CMK (cell line): ENCODE data around the gene COX8C.
"Not testable (repeated sequence)": the region's sequence is repeated elsewhere in the genome, so short reads cannot be mapped to it uniquely, and the experiment has no call there.

ENCODE experiments used
- DNase-seq: peaks from one replicate; pipeline ENCODE4 v3.0.0-alpha.2; 2010; ENCODE audit warnings: low read depth

Gene COX8C

DNA sequence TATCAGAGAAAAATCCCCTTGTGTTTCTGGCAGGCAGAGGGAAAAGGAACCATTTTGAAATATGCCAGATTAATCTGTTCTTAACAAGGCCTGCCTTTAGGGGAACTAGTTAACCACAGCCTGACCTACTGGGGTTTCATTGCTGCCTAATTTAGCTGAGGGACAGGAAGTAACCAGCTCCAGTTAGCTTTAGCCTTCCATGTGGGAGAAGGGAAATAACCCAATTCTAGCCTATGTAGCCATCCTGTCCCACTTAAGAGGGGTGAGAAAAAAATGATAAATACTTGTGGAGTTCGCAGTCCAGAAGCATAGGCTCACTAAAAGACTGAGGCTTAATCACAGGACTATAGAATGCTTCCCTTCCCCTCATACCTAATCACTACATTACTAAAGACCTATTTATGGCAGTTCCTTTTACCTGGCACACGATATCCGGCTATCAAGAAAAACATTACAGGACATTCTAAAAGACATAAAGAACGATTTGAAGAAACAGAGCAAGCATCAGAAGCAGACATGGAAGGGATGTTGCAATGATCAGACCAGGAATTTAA, 22.8 kb downstream of the COX8C start:
- no peak for DNase-seq

DNA sequence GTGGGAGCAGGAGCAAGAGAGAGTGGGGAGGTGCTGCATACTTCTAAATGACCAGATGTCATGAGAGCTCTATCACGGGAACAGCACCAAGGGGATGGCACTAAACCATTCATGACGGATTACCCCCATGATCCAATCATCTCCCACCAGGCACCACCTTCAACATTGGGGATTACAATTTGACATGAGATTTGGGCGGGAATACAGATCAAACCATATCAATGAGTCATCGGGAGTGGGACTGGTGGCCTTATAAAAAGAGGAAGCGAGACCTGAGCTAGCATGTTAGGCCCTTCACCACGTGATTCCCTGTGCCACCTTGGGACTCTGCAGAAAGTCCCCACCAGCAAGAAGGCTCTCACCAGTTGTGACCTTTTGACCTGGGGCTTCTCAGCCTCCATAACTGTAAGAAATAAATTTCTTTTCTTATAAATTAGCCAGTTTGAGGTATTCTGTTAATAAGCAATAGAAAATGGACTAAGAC, 28.7 kb downstream of the COX8C start:
- DNase-seq, result no peak

DNA sequence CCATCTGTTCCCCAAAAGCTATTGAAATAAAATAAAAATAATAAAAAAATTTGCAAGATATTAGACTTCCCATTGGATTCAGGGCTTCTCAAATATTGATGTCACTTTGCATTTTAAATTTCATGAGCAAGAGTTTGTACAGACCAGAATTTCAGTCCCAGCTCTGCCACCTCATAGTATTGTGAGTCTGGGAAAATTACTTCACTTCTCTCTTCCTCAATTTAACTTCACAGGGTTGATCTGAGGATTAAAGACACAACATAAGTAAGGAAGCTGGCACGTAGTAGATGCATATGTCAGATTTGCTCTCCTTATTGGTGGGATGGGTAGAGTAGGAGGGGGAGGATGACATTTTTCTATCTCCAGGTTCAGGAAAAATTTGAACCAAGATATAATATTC, 32.8 kb downstream of the COX8C start:
- DNase-seq, result no peak

DNA sequence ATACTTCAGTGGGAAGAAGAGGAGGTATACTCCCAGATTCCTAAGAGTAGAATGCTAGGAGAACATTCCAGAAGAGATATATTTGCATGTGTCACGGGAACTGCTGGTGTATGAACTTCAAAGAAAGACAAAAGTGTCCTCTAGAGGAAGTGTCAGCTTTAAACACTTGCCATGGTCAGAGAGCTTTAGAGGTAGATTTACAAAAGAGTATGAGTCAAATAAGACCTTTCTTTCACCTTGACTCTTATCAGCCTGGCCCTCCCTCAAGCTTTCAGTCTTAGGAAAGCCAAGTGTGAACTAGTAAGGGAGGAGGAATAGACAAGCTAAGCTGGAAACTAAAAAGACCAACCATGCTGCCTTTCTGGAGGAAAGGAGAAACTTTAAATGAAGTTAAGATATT, 34.7 kb downstream of the COX8C start:
- no peak for DNase-seq

DNA sequence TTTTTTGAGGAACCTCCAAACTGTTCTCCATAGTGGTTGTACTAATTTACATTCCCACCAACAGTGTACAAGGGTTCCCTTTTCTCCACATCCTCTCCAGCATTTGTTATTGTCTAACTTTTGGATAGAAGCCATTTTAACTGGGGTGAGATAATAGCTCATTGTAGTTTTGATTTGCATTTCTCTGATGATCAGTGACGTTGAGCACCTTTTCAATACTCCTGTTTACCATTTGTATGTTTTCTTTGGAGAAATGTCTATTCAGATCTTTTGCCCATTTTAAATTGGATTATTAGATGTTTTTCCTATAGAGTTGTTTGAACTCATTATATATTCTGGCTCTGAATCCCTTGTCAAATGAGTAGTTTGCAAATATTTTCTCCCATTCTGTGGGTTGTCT, 37.3 kb downstream of the COX8C start:
- not testable (repeated sequence) for DNase-seq

DNA sequence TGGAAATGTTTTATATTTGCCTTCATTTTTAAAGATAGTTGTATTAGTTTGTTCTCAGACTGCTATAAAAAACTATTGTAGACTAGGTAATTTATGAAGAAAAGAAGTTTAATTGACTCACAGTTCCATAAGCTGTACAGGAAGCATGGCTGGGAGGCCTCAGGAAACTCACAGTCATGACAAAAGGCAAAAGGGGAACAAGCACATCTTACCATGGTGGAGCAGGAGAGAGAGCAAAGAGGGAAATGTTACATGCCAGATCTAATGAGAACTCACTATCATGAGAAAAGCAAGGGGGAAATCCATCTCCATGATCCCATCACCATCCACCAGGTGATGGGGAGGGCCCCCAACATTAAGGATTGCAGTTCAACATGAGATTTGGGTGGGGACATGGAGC, 48.2 kb downstream of the COX8C start:
- no peak for DNase-seq

DNA sequence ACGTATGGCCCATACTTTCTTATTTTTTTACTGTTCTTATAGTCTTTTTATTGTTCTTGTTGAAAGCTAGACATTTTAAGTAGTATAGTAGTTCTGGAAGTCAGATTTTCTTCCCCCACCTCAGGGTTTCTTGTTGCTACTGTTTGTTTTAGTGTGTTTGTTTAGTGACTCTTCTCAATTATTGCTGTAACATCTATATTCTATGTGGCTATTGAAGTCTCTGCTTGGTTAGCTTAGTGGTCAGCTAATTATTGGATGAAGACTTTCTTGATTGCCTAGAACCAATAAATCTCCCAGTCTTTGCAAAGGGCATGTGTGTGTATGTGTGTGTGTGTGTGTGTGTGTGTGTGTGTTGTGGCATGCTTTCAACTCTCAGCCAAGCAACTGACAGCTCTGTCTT, 49.5 kb downstream of the COX8C start:
- DNase-seq, result no peak
